Tibial nerve (tissue), 4 donors: Measurements from ENCODE around the gene ATP6AP1. TPM values are rescaled to one million over a fixed set of nuclear protein-coding genes. Genes with fewer than 3 reads are reported as not detected.

Experiments
- DNase-seq, 2 donors: peaks; one replicate each; pipeline ENCODE4 v3.0.0-alpha.2; 2019; ENCODE audit warnings: low spot score in 2 of 2
- H3K27ac ChIP-seq, 4 donors: fragments of 200-600 bp; sonication (generic) in 3 of 4; one replicate each; pipeline ENCODE4 v1.5.1; 2017 to 2019; ENCODE audit warnings: mild to moderate bottlenecking in 1 of 4
- H3K27me3 ChIP-seq, 2 donors: fragments of 200-600 bp; sonication (generic) in 1 of 2; one replicate each; pipeline versions ENCODE4 v1.5.1 to v1.6.0; 2017 to 2019
- H3K36me3 ChIP-seq, 3 donors: fragments of 200-600 bp; sonication (generic); one replicate each; pipeline ENCODE4 v1.5.1; 2018 to 2019
- H3K4me1 ChIP-seq, 4 donors: fragments of 200-600 bp; sonication (generic) in 3 of 4; one replicate each; pipeline ENCODE4 v1.5.1; 2017 to 2019
- H3K4me3 ChIP-seq, 4 donors: fragments of 200-600 bp; sonication (generic) in 3 of 4; one replicate each; pipeline ENCODE4 v1.5.1; 2017 to 2019; ENCODE audit warnings: mild to moderate bottlenecking in 1 of 4, moderate library complexity in 1 of 4
- H3K9me3 ChIP-seq, 4 donors: fragments of 200-600 bp; sonication (generic) in 3 of 4; one replicate each; pipeline ENCODE4 v1.5.1; 2017 to 2019
- CTCF ChIP-seq, 5 experiments: fragments of 200-600 bp in 3 of 5; fragments of 450-650 bp in 2 of 5; sonication (generic) in 3 of 5; IDR thresholded peaks; one replicate each; pipeline ENCODE4 v1.5.1; 2016 to 2019; ENCODE audit warnings: antibody characterized with exemption in 5 of 5, mild to moderate bottlenecking in 3 of 5, moderate library complexity in 2 of 5
- EP300 ChIP-seq, 2 donors: sonication (generic); formaldehyde crosslinking; IDR thresholded peaks; one replicate each; pipeline ENCODE4 v1.6.1; 2017; ENCODE audit warnings: antibody characterized with exemption in 2 of 2, mild to moderate bottlenecking in 1 of 2
- POLR2A ChIP-seq, 2 donors: fragments of 450-650 bp; IDR thresholded peaks; one replicate each; pipeline ENCODE4 v1.6.1; 2017; ENCODE audit warnings: antibody characterized with exemption in 2 of 2, mild to moderate bottlenecking in 2 of 2, moderate library complexity in 2 of 2
- WGBS, 2 donors: methylation state at CpG; one replicate each; pipeline ENCODE4 v1.1.5; 2018; 5-methylcytosine and 5-hydroxymethylcytosine counted together
- total RNA-seq, 4 donors: library from RNA; depleted of rRNA; stranded (reverse); fragments of >200 nt; gene quantifications; one replicate each; pipeline ENCODE4 v1.1.0, GENCODE V29; 2016

Gene ATP6AP1
- total RNA-seq, 4 donors from 2014 or later = 42.9 to 59.7 (median 50.4) TPM

- Histone ChIP-seq H3K4me3 (peak within 1 kb of the TSS; percentile 38 to 66 (median 58)), H3K9me3 (no peaks in the 10 kb centered on the region), H3K4me1 (peaks cover 0 to 43% (median 0%) of the 10 kb centered on the region in 4 donors), H3K27ac (peak within 1 kb of the TSS; percentile 83 to 95 (median 94)), H3K36me3 (peaks cover 0 to 57% (median 0%) of the 10 kb centered on the region in 3 donors), H3K27me3 (no peaks in the 10 kb centered on the region)
- TF ChIP-seq EP300 (IDR thresholded peaks at IDR 0.05) (no peak), CTCF (IDR thresholded peaks at IDR 0.05) (peak in 2 of 5 experiments; percentile 28 to 45), POLR2A (IDR thresholded peaks at IDR 0.05) (peak; percentile 41 to 86)
- DNase-seq = peak; percentile 67 to 71
- WGBS, 2 donors = 0 to 31% methylated on average over 3 to 27 of the region's 94 CpGs
Observed at GRCh38 chrX:154443992-154444754, 15.7 kb downstream of the ATP6AP1 start, which contains the start of gene FAM50A. FAM50A (plus strand) TSS chrX:154444141; CDS start chrX:154444236, 95 bp downstream.

GRCh38 chrX:154444755-154445246 lies 16.3 kb downstream of the ATP6AP1 start:
- Histone ChIP-seq H3K4me3 (peak overlapping the region; percentile 38 to 66 (median 58)), H3K27ac (peak overlapping the region; percentile 81 to 95 (median 88)), H3K27me3 (no peaks in the 10 kb centered on the region), H3K9me3 (no peaks in the 10 kb centered on the region), H3K4me1 (peaks cover 0 to 37% (median 0%) of the 10 kb centered on the region in 4 donors), H3K36me3 (peaks cover 0 to 63% (median 0%) of the 10 kb centered on the region in 3 donors)
- no peak for TF ChIP-seq EP300 (IDR thresholded peaks at IDR 0.05)
- TF ChIP-seq CTCF (IDR thresholded peaks at IDR 0.05) = no peak
- TF ChIP-seq POLR2A (IDR thresholded peaks at IDR 0.05) = no peak
- 83% methylated on average over 7 of the region's 13 CpGs; no CpG with 5 or more reads in 1 of the 2 donors for WGBS, 2 donors
- no peak for DNase-seq

- DNase-seq = no peak
- no peak overlapping the region for H3K4me3 ChIP-seq
- H3K36me3 ChIP-seq = peaks cover 0 to 63% (median 0%) of the 10 kb centered on the region in 3 donors
- H3K9me3 ChIP-seq = no peaks in the 10 kb centered on the region
- no peaks in the 10 kb centered on the region for H3K27me3 ChIP-seq
- no peak for TF ChIP-seq EP300 (IDR thresholded peaks at IDR 0.05)
- TF ChIP-seq CTCF (IDR thresholded peaks at IDR 0.05) = no peak
- no peak for TF ChIP-seq POLR2A (IDR thresholded peaks at IDR 0.05)
- H3K4me1 ChIP-seq = peaks cover 0 to 29% (median 0%) of the 10 kb centered on the region in 4 donors
- 88 to 90% methylated on average over 16 of the region's 16 CpGs for WGBS, 2 donors
- no peak overlapping the region for H3K27ac ChIP-seq
Observed at GRCh38 chrX:154445776-154446175, 17.3 kb downstream of the ATP6AP1 start.

GRCh38 chrX:154446430-154446829 lies 18.0 kb downstream of the ATP6AP1 start:
- Histone ChIP-seq H3K36me3 (peaks cover 0 to 61% (median 0%) of the 10 kb centered on the region in 3 donors), H3K9me3 (no peaks in the 10 kb centered on the region), H3K4me1 (peaks cover 0 to 26% (median 0%) of the 10 kb centered on the region in 4 donors), H3K27ac (no peak overlapping the region), H3K27me3 (no peaks in the 10 kb centered on the region), H3K4me3 (no peak overlapping the region)
- no peak for DNase-seq
- no peak for TF ChIP-seq CTCF (IDR thresholded peaks at IDR 0.05)
- no peak for TF ChIP-seq POLR2A (IDR thresholded peaks at IDR 0.05)
- TF ChIP-seq EP300 (IDR thresholded peaks at IDR 0.05) = no peak
- WGBS, 2 donors = 91 to 92% methylated on average over 8 to 12 of the region's 12 CpGs

GRCh38 chrX:154448484-154448883 lies 20.0 kb downstream of the ATP6AP1 start:
- Histone ChIP-seq H3K27ac (no peak overlapping the region), H3K9me3 (no peaks in the 10 kb centered on the region), H3K36me3 (peaks cover 0 to 43% (median 0%) of the 10 kb centered on the region in 3 donors), H3K4me1 (peaks cover 0 to 21% (median 0%) of the 10 kb centered on the region in 4 donors), H3K4me3 (no peak overlapping the region), H3K27me3 (no peaks in the 10 kb centered on the region)
- WGBS, 2 donors = 90 to 94% methylated on average over 7 to 14 of the region's 14 CpGs
- TF ChIP-seq POLR2A (IDR thresholded peaks at IDR 0.05) (no peak), CTCF (IDR thresholded peaks at IDR 0.05) (no peak), EP300 (IDR thresholded peaks at IDR 0.05) (no peak)
- no peak for DNase-seq
